Ishikawa (cell line): ENCODE data around the gene EDN2.

ENCODE experiments used
- CEBPB ChIP-seq: IDR thresholded peaks from 2 replicates; pipeline ENCODE4 v1.6.1; 2012
- EP300 ChIP-seq: IDR thresholded peaks from 2 replicates; pipeline ENCODE4 v1.6.1; 2012; ENCODE audit warnings: borderline replicate concordance
- FOXM1 ChIP-seq: IDR thresholded peaks from 2 replicates; pipeline ENCODE4 v1.6.1; 2012; ENCODE audit warnings: low read depth, borderline replicate concordance
- NFIC ChIP-seq: IDR thresholded peaks from 2 replicates; pipeline ENCODE4 v1.6.1; 2012
- TEAD4 ChIP-seq: IDR thresholded peaks from 2 replicates; pipeline ENCODE4 v1.6.1; 2012
- YY1 ChIP-seq: IDR thresholded peaks from 2 replicates; pipeline ENCODE4 v1.6.1; 2012; ENCODE audit warnings: low read depth
- ZBTB7A ChIP-seq: IDR thresholded peaks from 2 replicates; pipeline ENCODE4 v1.6.1; 2012; ENCODE audit warnings: low read depth
- TF ChIP-seq, protein P1 (sequence below): IDR thresholded peaks from 2 replicates; pipeline ENCODE4 v1.6.1; 2012; ENCODE audit warnings: low read depth, mild to moderate bottlenecking

DNA sequence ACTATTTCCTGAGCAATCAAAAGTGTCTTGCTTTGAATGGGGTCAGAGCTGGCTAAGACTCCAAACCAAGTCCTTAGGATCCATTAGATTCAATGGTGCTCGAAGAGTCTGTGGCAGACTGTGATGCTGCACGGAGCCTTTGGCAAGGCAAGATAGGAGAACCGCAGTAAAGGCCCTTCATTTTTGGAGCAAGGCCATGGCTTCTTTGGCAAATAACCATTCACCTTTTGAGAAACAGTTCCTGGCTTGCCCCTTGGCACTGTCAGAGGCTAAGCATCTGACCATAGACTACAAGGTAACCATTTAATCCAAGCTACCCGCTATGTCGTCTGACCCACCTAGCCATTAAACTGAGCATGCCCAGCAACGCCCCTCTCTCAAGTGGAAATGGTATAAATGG lies 45.2 kb downstream of the EDN2 start:
- TF ChIP-seq, protein P1, sequence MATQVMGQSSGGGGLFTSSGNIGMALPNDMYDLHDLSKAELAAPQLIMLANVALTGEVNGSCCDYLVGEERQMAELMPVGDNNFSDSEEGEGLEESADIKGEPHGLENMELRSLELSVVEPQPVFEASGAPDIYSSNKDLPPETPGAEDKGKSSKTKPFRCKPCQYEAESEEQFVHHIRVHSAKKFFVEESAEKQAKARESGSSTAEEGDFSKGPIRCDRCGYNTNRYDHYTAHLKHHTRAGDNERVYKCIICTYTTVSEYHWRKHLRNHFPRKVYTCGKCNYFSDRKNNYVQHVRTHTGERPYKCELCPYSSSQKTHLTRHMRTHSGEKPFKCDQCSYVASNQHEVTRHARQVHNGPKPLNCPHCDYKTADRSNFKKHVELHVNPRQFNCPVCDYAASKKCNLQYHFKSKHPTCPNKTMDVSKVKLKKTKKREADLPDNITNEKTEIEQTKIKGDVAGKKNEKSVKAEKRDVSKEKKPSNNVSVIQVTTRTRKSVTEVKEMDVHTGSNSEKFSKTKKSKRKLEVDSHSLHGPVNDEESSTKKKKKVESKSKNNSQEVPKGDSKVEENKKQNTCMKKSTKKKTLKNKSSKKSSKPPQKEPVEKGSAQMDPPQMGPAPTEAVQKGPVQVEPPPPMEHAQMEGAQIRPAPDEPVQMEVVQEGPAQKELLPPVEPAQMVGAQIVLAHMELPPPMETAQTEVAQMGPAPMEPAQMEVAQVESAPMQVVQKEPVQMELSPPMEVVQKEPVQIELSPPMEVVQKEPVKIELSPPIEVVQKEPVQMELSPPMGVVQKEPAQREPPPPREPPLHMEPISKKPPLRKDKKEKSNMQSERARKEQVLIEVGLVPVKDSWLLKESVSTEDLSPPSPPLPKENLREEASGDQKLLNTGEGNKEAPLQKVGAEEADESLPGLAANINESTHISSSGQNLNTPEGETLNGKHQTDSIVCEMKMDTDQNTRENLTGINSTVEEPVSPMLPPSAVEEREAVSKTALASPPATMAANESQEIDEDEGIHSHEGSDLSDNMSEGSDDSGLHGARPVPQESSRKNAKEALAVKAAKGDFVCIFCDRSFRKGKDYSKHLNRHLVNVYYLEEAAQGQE = no peak
- TF ChIP-seq ZBTB7A (no peak), EP300 (no peak), YY1 (no peak), TEAD4 (no peak), NFIC (no peak), CEBPB (no peak), FOXM1 (no peak)
